SK-N-SH (cell line): ENCODE measurements around the gene LRRC40. TPM values are rescaled to one million over a fixed set of nuclear protein-coding genes. Genes with fewer than 3 reads are reported as not detected.

Experiments used
- CHD2 ChIP-seq: fragments of 150-350 bp; IDR thresholded peaks from 2 replicates; pipeline ENCODE4 v1.6.1; 2018; ENCODE audit warnings: low read length; ENCODE audit not compliant: partially characterized antibody
- ELF1 ChIP-seq: IDR thresholded peaks from 2 replicates; pipeline ENCODE4 v1.4.0; 2012
- EP300 ChIP-seq, 2 experiments: IDR thresholded peaks; 2 replicates each; pipeline versions ENCODE4 v1.4.0 to v1.6.1; 2012; ENCODE audit warnings: borderline replicate concordance in 1 of 2, low read depth in 1 of 2, low read length in 1 of 2
- EZH2phosphoT487 ChIP-seq: fragments of 200-600 bp; sonication (generic); IDR thresholded peaks from 2 replicates; pipeline ENCODE4 v1.6.1; 2017; ENCODE audit warnings: low read depth, mixed run types, mild to moderate bottlenecking, antibody characterized with exemption, moderate library complexity, borderline replicate concordance
- FOSL2 ChIP-seq: IDR thresholded peaks from 2 replicates; pipeline ENCODE4 v1.4.0; 2012; ENCODE audit warnings: low read depth, mild to moderate bottlenecking, moderate library complexity, borderline replicate concordance
- GABPA ChIP-seq: IDR thresholded peaks from 2 replicates; pipeline ENCODE4 v1.4.0; 2012; ENCODE audit warnings: low read depth, mild to moderate bottlenecking
- GATA2 ChIP-seq: sonication (generic); formaldehyde crosslinking; IDR thresholded peaks from 2 replicates; pipeline ENCODE4 v1.5.0; 2020; ENCODE audit warnings: mild to moderate bottlenecking, missing genetic modification reagents
- JUND ChIP-seq: IDR thresholded peaks from 2 replicates; pipeline ENCODE4 v1.4.0; 2012
- MEF2A ChIP-seq: IDR thresholded peaks from 2 replicates; pipeline ENCODE4 v1.4.0; 2012; ENCODE audit warnings: low read depth, borderline replicate concordance
- MXI1 ChIP-seq: IDR thresholded peaks from 2 replicates; pipeline ENCODE4 v1.6.1; 2012; ENCODE audit warnings: mild to moderate bottlenecking, low read depth, low read length, improper control_type of control experiment
- NFIC ChIP-seq: IDR thresholded peaks from 2 replicates; pipeline ENCODE4 v1.4.0; 2012; ENCODE audit warnings: borderline replicate concordance
- SMC3 ChIP-seq: IDR thresholded peaks from 2 replicates; pipeline ENCODE4 v1.6.1; 2012; ENCODE audit warnings: low read depth, low read length, improper control_type of control experiment
- YY1 ChIP-seq: IDR thresholded peaks from 2 replicates; pipeline ENCODE4 v1.4.0; 2012; ENCODE audit warnings: low read depth, mild to moderate bottlenecking
- polyA plus RNA-seq, 3 experiments: library from polyadenylated mRNA; depleted of rRNA; stranded (reverse); fragments of >200 nt; gene quantifications; 2 replicates each; pipeline ENCODE4 v1.2.3, GENCODE V29; 2012
- TF ChIP-seq, protein P1 (sequence below): IDR thresholded peaks from 2 replicates; pipeline ENCODE4 v1.4.0; 2012; ENCODE audit warnings: low read depth, borderline replicate concordance
- TF ChIP-seq, protein P2 (sequence below): fragments of 200-600 bp; sonication (generic); IDR thresholded peaks from 2 replicates; pipeline ENCODE4 v1.6.1; 2017; ENCODE audit warnings: antibody characterized with exemption, mild to moderate bottlenecking, moderate library complexity
- TF ChIP-seq, protein P3 (sequence below): IDR thresholded peaks from 2 replicates; pipeline ENCODE4 v1.6.1; 2012; ENCODE audit warnings: mild to moderate bottlenecking, low read depth, low read length, moderate library complexity
- TF ChIP-seq, protein P4 (sequence below): IDR thresholded peaks from 2 replicates; pipeline ENCODE4 v1.4.0; 2012; ENCODE audit warnings: low read depth
- TF ChIP-seq, protein P5 (sequence below): IDR thresholded peaks from 2 replicates; pipeline ENCODE4; 2012
- TF ChIP-seq, protein P6 (sequence below): IDR thresholded peaks from 2 replicates; pipeline ENCODE4 v1.4.0; 2012; ENCODE audit warnings: low read depth, borderline replicate concordance

The LRRC40 gene
- polyA plus RNA-seq, 1 of the 3 experiments (the other 2 are of a cell fraction) = 5.6 TPM

DNA sequence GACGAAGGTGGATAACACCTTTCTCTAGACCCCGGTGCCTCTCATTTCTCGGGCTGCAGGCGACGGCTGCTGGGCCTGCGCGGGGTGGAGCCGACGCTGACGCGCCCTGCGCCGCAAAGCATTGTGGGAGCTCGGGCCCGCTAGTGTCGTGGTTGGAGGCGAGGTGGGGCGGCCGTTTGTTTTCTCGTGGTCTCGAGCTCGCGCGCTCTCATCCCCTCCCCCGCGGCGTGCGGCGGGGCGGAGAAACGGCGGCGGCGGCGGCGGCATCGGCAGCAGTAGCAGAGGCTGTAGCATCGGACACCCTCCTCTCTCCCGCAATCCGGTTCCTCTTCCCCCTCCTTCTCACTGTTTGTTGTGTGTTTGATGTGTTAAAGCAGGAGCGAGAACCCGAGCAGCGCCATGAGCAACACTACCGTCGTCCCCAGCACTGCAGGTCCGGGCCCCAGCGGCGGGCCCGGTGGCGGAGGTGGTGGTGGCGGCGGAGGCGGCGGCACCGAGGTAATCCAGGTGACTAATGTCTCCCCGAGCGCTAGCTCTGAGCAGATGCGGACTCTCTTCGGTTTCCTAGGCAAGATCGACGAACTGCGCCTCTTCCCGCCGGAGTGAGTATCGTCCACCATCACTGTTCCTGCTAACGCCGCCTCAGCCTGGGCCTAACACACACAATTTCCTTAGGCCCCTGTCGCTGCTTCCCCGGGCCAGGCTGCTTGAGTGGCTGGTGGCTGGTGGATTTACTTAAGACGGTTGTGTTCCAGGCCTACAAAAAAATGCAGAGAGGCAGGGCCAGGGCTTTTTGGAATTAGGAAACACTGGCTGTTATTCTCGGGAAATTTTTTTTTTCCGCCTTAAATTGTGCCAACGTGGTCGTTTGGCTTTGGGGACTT, 16.1 kb upstream of the LRRC40 start, which contains the start of gene SRSF11 (continued):
- TF ChIP-seq, protein P1, sequence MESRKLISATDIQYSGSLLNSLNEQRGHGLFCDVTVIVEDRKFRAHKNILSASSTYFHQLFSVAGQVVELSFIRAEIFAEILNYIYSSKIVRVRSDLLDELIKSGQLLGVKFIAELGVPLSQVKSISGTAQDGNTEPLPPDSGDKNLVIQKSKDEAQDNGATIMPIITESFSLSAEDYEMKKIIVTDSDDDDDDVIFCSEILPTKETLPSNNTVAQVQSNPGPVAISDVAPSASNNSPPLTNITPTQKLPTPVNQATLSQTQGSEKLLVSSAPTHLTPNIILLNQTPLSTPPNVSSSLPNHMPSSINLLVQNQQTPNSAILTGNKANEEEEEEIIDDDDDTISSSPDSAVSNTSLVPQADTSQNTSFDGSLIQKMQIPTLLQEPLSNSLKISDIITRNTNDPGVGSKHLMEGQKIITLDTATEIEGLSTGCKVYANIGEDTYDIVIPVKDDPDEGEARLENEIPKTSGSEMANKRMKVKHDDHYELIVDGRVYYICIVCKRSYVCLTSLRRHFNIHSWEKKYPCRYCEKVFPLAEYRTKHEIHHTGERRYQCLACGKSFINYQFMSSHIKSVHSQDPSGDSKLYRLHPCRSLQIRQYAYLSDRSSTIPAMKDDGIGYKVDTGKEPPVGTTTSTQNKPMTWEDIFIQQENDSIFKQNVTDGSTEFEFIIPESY = peak; percentile 91
- TF ChIP-seq, protein P2, sequence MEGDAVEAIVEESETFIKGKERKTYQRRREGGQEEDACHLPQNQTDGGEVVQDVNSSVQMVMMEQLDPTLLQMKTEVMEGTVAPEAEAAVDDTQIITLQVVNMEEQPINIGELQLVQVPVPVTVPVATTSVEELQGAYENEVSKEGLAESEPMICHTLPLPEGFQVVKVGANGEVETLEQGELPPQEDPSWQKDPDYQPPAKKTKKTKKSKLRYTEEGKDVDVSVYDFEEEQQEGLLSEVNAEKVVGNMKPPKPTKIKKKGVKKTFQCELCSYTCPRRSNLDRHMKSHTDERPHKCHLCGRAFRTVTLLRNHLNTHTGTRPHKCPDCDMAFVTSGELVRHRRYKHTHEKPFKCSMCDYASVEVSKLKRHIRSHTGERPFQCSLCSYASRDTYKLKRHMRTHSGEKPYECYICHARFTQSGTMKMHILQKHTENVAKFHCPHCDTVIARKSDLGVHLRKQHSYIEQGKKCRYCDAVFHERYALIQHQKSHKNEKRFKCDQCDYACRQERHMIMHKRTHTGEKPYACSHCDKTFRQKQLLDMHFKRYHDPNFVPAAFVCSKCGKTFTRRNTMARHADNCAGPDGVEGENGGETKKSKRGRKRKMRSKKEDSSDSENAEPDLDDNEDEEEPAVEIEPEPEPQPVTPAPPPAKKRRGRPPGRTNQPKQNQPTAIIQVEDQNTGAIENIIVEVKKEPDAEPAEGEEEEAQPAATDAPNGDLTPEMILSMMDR = 0 out of 2 replicates have a peak, but pooled peaks have one; percentile 20
- TF ChIP-seq SMC3 = no peak
- no peak for TF ChIP-seq GABPA
- TF ChIP-seq JUND = no peak
- peak; percentile 12; the same call in 1 of the 2 replicates for TF ChIP-seq YY1
- TF ChIP-seq, protein P3, sequence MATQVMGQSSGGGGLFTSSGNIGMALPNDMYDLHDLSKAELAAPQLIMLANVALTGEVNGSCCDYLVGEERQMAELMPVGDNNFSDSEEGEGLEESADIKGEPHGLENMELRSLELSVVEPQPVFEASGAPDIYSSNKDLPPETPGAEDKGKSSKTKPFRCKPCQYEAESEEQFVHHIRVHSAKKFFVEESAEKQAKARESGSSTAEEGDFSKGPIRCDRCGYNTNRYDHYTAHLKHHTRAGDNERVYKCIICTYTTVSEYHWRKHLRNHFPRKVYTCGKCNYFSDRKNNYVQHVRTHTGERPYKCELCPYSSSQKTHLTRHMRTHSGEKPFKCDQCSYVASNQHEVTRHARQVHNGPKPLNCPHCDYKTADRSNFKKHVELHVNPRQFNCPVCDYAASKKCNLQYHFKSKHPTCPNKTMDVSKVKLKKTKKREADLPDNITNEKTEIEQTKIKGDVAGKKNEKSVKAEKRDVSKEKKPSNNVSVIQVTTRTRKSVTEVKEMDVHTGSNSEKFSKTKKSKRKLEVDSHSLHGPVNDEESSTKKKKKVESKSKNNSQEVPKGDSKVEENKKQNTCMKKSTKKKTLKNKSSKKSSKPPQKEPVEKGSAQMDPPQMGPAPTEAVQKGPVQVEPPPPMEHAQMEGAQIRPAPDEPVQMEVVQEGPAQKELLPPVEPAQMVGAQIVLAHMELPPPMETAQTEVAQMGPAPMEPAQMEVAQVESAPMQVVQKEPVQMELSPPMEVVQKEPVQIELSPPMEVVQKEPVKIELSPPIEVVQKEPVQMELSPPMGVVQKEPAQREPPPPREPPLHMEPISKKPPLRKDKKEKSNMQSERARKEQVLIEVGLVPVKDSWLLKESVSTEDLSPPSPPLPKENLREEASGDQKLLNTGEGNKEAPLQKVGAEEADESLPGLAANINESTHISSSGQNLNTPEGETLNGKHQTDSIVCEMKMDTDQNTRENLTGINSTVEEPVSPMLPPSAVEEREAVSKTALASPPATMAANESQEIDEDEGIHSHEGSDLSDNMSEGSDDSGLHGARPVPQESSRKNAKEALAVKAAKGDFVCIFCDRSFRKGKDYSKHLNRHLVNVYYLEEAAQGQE = no peak
- TF ChIP-seq, protein P4, sequence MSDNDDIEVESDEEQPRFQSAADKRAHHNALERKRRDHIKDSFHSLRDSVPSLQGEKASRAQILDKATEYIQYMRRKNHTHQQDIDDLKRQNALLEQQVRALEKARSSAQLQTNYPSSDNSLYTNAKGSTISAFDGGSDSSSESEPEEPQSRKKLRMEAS = peak; percentile 91
- TF ChIP-seq, protein P5, sequence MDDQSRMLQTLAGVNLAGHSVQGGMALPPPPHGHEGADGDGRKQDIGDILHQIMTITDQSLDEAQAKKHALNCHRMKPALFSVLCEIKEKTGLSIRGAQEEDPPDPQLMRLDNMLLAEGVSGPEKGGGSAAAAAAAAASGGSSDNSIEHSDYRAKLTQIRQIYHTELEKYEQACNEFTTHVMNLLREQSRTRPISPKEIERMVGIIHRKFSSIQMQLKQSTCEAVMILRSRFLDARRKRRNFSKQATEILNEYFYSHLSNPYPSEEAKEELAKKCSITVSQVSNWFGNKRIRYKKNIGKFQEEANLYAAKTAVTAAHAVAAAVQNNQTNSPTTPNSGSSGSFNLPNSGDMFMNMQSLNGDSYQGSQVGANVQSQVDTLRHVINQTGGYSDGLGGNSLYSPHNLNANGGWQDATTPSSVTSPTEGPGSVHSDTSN = 0 out of 2 replicates have a peak, but pooled peaks have one; percentile 17
- TF ChIP-seq FOSL2 = no peak
- TF ChIP-seq GATA2 = no peak; the same call in 1 of the 2 replicates
- TF ChIP-seq CHD2 = peak; percentile 96
- no peak for TF ChIP-seq NFIC
- TF ChIP-seq MEF2A = no peak
- TF ChIP-seq MXI1 = peak; percentile 86
- TF ChIP-seq ELF1 = no peak
- TF ChIP-seq, protein P6, sequence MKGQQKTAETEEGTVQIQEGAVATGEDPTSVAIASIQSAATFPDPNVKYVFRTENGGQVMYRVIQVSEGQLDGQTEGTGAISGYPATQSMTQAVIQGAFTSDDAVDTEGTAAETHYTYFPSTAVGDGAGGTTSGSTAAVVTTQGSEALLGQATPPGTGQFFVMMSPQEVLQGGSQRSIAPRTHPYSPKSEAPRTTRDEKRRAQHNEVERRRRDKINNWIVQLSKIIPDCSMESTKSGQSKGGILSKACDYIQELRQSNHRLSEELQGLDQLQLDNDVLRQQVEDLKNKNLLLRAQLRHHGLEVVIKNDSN = no peak
- TF ChIP-seq EP300 (IDR thresholded peaks at IDR 0.05; ENCODE audit: borderline replicate concordance in 1 of 2, low read depth in 1 of 2, low read length in 1 of 2) = peak in 1 of 2 experiments; percentile 58; a peak in 1 of 4 replicates
- no peak for TF ChIP-seq EZH2phosphoT487
